Left ventricle myocardium inferior (tissue), 1 donor: ENCODE data around the gene DET1. TPM values are rescaled to one million over a fixed set of nuclear protein-coding genes. Genes with fewer than 3 reads are reported as not detected.

ENCODE experiments used
- DNase-seq: peaks from one replicate; pipeline ENCODE4 v3.0.0-alpha.2; 2020
- H3K27ac ChIP-seq: fragments of 200-600 bp; replicated peaks from 2 replicates; pipeline ENCODE4 v1.8.0; 2021
- H3K27me3 ChIP-seq: fragments of 200-600 bp; 2 replicates; pipeline ENCODE4 v1.8.0; 2021; ENCODE audit warnings: low read depth
- H3K36me3 ChIP-seq: fragments of 200-600 bp; 2 replicates; pipeline ENCODE4 v1.8.0; 2021
- H3K4me1 ChIP-seq: fragments of 200-600 bp; 2 replicates; pipeline ENCODE4 v1.8.0; 2021
- H3K4me3 ChIP-seq: fragments of 200-600 bp; 2 replicates; pipeline ENCODE4 v1.8.0; 2021; ENCODE audit warnings: mild to moderate bottlenecking, moderate library complexity
- H3K9me3 ChIP-seq: fragments of 200-600 bp; replicated peaks from 2 replicates; pipeline ENCODE4 v1.8.0; 2021
- intact Hi-C: fragments of 100-400 bp; cut with micrococcal nuclease; formaldehyde crosslinking; loops from one replicate; pipeline ENCODE4 v1.11.0; 2022
- total RNA-seq: library from RNA; stranded (reverse); fragmentation: NEBNext Ultra II Directional; extraction: Animal tissue kit (Norgen Biotek cat#: 25700); gene quantifications from one replicate; pipeline ENCODE4 v1.2.1, GENCODE V29; 2021
- TF ChIP-seq, protein P1 (sequence below): fragments of 200-600 bp; IDR thresholded peaks from 2 replicates; pipeline ENCODE4 v1.8.0; 2021; ENCODE audit warnings: antibody characterized with exemption, mild to moderate bottlenecking, borderline replicate concordance
- donor health status: DM: no; HTN: yes; CAD: no; lungs with severe emphysema.

DET1 gene
- total RNA-seq, 1 donor from 2014 or later, result 5.5 TPM

GRCh38 chr15:88505721-88506120 is 40.8 kb downstream of the DET1 start:
- intact Hi-C loops, result no loop called here
- TF ChIP-seq, protein P1, sequence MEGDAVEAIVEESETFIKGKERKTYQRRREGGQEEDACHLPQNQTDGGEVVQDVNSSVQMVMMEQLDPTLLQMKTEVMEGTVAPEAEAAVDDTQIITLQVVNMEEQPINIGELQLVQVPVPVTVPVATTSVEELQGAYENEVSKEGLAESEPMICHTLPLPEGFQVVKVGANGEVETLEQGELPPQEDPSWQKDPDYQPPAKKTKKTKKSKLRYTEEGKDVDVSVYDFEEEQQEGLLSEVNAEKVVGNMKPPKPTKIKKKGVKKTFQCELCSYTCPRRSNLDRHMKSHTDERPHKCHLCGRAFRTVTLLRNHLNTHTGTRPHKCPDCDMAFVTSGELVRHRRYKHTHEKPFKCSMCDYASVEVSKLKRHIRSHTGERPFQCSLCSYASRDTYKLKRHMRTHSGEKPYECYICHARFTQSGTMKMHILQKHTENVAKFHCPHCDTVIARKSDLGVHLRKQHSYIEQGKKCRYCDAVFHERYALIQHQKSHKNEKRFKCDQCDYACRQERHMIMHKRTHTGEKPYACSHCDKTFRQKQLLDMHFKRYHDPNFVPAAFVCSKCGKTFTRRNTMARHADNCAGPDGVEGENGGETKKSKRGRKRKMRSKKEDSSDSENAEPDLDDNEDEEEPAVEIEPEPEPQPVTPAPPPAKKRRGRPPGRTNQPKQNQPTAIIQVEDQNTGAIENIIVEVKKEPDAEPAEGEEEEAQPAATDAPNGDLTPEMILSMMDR, result no peak
- Histone ChIP-seq H3K4me3 (no peak overlapping the region), H3K27ac (no peak overlapping the region), H3K36me3 (peaks cover 65% of the 10 kb centered on the region), H3K9me3 (no peaks in the 10 kb centered on the region), H3K4me1 (peaks cover 8% of the 10 kb centered on the region), H3K27me3 (no peaks in the 10 kb centered on the region)
- no peak for DNase-seq

DNA sequence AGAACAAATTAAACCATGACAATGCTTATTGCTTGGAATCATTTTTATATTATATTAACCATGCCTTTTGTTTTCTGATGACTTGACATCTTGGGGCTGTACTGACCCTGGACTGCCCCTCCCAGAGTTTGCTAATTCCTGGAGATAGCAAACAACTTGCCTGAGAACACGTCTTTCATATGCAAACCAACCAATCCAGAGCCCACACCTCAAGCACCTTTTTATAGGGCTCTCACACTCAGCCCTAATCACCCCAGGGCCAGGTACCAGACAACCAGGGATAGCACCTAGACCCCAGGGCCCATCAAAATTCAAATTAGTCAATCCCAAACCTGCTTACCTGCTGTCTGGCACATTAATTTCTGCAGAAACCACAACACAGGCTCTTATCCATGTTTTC is 42.0 kb downstream of the DET1 start:
- TF ChIP-seq, protein P1, result no peak
- H3K9me3 ChIP-seq, result no peaks in the 10 kb centered on the region
- DNase-seq, result no peak
- peaks cover 54% of the 10 kb centered on the region for H3K36me3 ChIP-seq
- no peak overlapping the region for H3K27ac ChIP-seq
- no peak overlapping the region for H3K4me3 ChIP-seq
- H3K27me3 ChIP-seq, result no peaks in the 10 kb centered on the region
- H3K4me1 ChIP-seq, result peaks cover 13% of the 10 kb centered on the region
- intact Hi-C loops, result no loop called here

- peaks cover 16% of the 10 kb centered on the region for H3K36me3 ChIP-seq
- intact Hi-C loops, result no loop called here
- H3K27ac ChIP-seq, result peak overlapping the region; percentile 85
- TF ChIP-seq, protein P1, result no peak
- H3K27me3 ChIP-seq, result no peaks in the 10 kb centered on the region
- no peaks in the 10 kb centered on the region for H3K9me3 ChIP-seq
- peak overlapping the region; percentile 33 for H3K4me3 ChIP-seq
- DNase-seq, result peak; percentile 28
- H3K4me1 ChIP-seq, result peaks cover 47% of the 10 kb centered on the region
Measured at GRCh38 chr15:88498996-88499395, 47.5 kb downstream of the DET1 start.

DNA sequence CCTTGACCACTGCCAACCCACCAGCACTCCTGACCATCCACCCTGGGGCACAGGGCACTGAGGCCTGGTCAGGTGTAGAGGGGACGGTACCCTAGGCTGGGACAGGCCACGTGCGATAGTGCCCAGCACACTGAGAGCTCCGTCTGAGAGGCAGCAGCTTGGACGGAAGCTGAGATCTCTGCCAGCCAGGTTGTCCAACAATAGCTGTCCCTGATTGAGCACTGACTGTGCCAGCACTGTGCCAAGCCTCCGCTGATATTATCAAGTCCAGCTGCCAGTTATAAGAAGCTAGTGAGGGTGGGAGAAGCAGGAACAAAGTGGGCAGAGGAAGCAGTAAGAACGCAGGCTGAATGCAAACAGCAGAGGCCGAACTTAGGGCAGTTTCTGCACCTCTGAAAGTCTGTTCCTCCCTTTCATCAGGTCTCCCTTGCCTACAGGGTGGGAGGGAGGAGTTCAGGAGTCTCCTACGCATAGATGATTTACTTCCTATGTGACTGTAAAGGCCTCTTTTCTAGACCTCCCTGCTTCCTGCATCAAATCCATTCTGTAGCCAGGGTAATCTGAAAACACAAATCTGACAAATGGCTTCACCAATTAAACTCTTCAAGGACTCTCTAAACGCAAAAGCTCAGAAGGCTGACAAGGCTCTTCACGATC is 49.2 kb downstream of the DET1 start:
- Histone ChIP-seq H3K27ac (peak overlapping the region; percentile 85), H3K4me1 (peaks cover 47% of the 10 kb centered on the region), H3K4me3 (peak overlapping the region; percentile 24), H3K9me3 (no peaks in the 10 kb centered on the region), H3K36me3 (peaks cover 8% of the 10 kb centered on the region), H3K27me3 (no peaks in the 10 kb centered on the region)
- DNase-seq, result peak; percentile 65
- intact Hi-C loops, result no loop called here
- TF ChIP-seq, protein P1, result no peak

- Histone ChIP-seq H3K9me3 (no peaks in the 10 kb centered on the region), H3K27ac (no peak overlapping the region), H3K4me3 (no peak overlapping the region), H3K4me1 (peaks cover 36% of the 10 kb centered on the region), H3K36me3 (peaks cover 4% of the 10 kb centered on the region), H3K27me3 (no peaks in the 10 kb centered on the region)
- no peak for DNase-seq
- intact Hi-C loops, result no loop called here
- TF ChIP-seq, protein P1, result no peak
Measured at GRCh38 chr15:88493844-88494243, 52.6 kb downstream of the DET1 start.
